Inflammatory macrophage treated with lipopolysaccharide for 1 hour (primary cell): ENCODE data around the gene GLIS1.

ENCODE experiments used
- DNase-seq, 2 donors: peaks; one replicate each; pipeline ENCODE4 v3.0.0-alpha.2; 2020 to 2022

Gene GLIS1

DNA sequence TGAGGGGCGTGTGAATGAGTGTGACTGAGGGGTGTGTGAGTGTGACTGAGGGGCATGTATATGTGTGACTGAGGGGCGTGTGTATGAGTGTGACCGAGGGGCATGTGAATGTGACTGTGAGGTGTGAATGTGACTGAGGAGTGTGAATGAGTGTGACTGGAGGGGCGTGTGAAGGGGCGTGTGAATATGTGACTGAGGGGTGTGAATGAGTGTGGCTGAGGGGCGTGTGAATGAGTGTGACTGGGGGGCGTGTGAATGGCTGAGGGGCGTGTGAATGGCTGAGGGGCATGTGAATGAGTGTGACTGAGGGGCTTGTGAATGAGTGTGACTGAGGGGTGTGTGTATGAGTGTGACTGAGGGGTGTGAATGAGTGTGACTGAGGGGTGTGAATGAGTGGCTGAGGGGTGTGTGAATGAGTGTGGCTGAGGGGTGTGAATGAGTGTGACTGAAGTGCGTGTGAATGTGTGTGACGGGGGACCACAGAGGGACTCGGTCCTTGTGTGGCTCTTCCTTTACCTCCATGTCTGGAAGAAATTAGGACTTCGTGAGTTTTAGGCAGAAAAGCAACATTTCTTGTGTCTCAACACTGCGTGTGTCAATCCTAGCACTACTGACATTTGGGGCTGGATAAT, 105.8 kb downstream of the GLIS1 start:
- DNase-seq: no peak

DNA sequence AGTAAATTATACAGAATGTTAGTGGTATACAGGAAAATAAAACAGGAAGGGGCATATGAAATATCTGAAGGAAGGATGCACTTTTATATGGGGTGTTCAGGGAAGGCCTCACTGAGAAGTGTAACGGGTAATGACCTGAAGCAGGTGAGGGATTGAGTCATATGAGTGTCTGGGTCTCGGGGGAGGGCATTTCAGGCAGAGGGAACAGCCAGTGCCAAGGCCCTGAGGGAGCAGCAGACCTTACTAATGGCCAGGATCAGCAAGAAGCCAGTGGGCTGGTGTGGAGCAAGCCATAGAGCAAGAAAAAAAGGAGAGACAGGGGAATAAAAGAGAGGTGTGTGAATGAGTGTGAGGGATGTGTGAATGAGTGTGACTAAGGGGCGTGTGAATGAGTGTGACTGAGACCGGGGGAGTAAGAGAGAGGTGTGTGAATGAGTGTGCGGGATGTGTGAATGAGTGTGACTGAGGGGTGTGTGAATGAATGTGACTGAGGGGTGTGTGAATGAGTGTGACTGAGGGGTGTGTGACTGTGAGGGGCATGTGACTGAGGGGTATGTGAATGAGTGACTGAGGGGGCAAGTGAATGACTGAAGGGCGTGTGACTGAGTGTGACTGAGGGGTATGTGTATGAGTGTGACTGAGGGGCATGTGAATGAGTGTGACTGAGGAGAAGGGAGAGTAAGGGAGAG, 107.2 kb downstream of the GLIS1 start:
- no peak for DNase-seq

DNA sequence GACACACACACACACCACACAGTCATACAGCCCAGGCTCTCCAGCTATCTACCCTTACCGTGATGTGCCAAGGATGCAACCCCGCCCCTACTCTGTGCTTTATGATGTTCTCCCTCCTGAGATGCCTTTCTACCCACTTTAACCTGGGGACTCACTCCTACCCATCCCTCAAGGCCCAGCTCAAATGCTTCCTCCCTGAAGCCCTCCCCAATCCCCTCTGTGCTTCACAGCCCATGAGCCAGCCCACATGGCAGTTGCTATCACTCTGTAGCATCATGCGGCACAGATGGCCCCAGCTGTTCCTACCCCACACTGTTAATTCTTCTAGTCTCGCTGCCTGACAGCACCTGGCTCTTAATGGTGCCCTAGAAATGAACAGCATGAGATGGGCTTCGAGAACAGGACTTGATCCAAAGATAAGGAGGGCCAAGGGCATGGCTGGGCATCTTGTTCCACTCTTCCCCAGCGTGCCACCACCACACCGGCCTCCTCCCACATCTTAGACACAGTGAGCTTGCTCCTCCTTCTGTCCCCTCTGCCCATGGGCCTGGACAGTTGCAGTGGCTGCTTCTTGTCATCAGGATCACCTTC, 109.8 kb downstream of the GLIS1 start:
- no peak for DNase-seq

DNA sequence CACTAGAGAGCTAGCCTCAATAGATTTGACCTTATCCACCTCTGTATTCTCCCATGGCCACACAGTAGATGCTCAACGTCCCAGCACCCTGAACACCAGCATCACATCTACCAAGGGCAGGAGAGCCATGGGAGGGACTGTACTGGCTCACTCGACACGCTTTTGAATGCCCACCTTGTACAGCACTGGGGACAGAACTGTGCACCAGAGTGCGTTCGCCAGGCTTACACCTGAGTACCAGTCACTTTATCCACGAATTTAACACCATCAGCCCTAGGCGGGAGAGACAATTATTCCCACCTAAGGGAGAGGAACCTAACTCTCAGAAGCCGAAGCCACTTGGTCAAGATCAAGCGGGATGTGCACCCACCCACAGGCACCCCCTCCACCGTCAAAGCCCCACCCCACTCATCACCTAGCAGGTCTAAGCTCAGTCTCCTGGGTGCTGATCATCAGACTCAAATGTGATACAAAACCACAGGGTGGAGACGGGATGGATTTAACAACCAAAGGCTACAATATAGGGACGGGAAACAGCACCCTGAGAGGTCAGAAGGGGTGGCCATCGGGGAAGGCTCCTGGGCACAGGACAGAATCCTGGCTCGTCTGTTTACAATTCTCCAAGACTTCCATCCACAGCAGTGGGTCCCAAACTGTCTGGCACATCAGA, 110.5 kb downstream of the GLIS1 start:
- DNase-seq: no peak

DNA sequence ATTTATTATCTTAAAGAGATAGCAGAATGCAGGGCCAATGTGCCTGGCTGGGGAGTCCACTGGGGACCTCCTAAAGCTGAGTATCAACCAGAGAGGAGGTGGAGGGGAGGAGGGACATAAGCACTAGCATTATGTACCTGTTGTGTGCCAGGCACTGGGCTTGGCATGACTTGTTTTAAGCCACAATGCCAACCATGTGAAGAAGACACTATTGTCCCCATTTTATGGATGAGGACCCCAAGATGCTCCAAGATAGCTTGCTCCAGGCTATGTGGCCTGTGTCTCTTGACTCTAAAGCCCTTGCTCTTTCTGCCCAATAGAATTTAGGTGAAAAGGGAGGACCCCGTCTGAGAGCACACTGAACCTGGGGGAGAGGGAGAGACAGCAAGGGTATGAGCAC, 111.3 kb downstream of the GLIS1 start:
- DNase-seq: no peak

DNA sequence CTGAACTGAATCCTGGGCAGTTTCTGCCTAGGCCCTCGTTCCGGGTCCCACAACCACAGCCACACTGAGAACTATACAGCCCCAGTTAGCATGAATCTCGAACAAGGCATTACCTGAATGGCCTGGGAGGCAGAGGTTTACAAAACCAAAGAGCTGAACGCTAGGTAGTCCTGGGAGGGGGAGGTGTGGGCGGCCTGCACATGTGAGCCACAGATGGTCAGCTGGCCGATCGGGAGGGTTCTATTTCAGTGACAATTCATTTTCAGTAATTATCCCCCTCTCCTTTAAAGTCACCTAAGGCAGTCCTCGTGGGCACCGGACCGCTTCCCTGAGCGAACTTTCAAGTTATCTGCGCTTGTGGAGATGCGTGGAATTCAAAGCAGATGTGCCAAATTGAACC, 111.9 kb downstream of the GLIS1 start:
- DNase-seq: no peak

DNA sequence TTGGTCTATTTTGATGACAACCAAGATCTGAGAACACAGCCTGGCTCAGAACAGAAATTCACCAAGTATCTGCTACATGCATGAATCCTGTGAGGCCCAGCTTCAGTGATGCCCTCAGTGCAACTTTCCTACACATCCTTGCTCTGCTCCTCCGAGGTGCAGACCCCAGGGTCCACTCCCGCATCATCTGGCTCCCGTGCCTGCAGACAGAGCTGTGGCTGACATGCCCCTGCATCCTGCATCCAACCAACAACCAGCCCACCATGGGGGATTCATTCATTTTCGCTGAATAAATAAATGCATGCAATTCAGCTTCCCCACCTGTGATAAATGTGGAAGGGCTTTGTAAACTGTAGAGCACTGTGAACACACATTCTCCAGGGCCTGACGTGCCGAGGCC, 112.3 kb downstream of the GLIS1 start:
- DNase-seq: no peak

DNA sequence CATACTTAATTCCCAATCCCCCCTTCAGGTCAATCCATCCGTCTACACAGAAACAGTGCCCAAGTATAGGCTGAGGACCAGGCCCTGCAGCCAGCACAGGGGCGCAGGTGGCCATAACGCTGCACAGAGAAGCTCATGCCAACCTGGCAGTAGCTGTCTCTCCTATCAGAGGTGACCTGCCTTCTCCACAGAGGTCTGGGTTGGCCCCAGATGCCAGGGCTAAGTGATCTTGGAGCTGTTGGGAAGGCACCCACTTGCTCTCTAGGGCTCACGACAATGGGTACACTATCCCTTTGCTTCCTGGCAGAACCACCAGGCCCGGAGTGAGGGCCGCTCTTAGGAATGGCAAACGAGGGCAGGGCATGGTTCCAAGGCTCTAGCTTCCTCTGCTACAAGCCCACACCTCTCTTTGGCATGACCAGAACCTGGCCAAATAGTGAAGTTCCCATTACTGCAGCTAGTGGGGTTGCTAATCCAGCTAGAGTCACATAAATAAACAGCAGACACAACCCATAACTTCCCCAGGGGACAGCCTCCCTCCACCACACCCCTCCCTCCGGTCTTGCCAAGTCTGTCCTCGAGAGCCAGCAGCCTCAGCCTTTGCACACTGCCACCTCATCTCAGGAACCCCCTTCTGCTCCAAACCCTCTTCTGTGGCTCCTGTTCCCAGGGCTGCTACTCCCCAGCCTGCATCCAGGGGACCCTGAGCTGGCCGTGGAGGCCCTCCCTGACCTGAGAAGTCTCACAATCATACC, 113.0 kb downstream of the GLIS1 start:
- no peak for DNase-seq

DNA sequence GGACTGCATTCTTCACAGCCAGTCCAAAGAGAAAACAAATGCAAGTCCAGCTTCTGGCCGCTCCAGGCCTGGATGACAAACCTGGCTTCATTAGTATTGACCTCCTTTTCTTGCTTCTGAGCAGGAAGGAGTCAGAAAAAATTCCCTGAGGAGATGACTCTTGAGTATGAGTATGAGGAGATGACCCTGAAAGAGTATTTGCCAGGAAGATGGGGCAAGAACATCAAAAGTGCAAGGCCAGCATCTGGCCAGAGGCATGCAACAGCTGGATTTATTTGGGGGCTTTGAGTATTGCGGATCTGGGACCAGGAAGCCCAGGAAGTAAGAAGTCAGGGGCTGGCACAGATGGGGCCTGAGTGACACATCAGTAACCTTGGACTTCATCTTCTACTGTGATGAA, 113.9 kb downstream of the GLIS1 start:
- DNase-seq: no peak

DNA sequence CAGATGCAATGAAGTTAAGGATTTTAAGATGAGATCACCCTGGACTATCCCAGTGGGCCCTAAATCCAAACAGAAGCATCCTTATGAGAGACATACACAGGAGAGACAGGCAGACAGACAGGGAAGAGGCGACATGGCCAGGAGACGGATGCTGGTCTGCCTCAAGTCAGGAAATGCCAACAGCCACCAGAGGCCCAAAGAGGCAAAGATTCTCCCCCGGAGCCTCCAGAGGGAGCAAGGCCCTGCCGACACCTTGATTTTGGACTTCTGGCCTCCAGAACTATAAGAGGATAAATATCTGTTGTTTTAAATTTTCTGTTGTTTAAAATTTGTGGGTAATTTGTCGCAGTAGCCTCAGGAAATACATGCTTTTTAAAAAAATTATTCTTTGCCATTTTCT, 116.4 kb downstream of the GLIS1 start:
- DNase-seq: no peak

DNA sequence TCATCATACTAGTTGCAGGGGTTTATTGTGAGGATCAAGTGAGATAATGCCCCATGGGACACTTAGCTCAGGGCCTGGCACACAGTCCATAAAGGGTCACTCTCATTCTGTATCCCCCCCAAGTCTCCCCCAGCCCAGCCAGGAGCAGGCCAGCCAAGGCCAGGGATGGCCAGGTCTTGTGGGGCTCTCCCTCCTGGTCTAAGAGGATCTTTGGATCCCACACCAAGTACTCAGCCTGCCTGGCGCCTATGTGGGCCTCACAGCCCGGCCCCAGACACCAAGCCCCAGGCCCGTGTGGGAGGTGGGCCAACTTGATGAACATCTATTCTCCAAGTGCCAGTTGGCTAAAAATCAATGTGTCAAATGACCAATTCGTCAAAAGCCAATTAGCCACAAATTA, 117.8 kb downstream of the GLIS1 start:
- DNase-seq: no peak

DNA sequence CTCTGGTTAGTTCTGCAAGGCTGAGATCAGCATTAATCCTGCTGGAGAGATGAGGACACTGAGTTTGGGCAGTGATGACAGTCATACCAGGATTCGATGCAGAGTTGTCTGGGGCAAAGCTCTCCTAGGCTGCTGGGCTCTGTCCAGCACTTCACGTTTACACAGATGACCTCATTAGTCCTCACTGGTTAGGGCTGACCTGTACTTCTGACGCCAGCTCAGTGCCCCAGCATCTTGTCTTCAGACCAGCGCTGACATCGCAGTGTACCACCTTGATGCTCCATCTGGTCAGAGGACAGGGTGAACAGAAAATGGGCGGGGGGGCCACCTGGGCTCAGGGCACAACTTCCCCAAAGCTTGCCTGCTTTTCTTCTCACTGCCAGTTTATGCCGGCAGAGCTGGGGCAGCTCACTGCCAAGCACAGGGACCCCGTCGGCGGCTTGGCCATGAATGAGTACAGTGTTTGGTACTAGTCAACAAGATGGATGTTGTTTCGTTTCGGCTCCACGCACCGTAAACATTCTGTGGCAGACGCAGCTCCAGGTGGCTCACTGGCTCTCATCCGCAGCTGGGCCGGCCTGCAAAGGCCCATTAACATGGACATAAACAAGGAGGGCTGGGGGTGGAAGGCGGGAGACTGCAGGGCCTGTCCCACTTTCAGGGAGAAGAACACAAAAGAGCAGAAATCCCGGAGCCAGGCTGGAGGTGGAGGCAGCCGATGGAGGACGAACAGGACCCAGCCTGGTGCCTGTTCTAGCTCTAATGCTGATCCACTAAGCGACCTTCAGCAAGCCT, 118.7 kb downstream of the GLIS1 start:
- DNase-seq: no peak

DNA sequence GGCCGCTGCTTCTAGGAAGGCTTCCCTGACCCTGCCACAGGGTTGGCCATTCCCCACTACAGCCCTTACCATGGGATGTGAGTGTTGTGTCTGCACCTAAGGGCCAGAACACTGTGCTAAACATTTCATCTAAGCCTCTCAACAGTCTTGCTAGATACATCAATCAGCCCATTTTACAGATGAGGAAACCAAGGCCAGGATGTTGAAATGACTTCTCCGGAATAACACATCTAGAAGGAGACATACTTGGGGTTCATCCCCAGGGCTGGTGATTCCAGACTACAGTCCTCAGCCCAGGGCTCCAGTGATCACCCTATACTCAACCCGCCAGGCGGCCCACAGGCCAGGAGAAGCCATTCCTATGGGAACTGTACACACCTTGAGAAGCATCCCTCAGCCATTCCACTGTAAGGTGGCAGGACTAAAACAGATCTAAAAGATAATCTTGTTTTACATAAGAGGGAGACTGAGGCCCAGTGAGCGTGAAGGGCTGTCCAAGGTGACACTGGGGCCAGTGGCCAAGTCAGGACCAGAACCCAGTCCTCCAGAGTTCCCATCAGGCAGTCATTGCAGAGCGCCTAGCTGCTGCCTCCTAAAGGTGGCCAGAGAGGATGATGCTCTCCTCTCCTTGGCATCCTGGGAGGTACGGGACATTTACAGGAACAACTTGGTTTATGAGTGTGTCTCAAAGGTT, 119.5 kb downstream of the GLIS1 start:
- DNase-seq: no peak

DNA sequence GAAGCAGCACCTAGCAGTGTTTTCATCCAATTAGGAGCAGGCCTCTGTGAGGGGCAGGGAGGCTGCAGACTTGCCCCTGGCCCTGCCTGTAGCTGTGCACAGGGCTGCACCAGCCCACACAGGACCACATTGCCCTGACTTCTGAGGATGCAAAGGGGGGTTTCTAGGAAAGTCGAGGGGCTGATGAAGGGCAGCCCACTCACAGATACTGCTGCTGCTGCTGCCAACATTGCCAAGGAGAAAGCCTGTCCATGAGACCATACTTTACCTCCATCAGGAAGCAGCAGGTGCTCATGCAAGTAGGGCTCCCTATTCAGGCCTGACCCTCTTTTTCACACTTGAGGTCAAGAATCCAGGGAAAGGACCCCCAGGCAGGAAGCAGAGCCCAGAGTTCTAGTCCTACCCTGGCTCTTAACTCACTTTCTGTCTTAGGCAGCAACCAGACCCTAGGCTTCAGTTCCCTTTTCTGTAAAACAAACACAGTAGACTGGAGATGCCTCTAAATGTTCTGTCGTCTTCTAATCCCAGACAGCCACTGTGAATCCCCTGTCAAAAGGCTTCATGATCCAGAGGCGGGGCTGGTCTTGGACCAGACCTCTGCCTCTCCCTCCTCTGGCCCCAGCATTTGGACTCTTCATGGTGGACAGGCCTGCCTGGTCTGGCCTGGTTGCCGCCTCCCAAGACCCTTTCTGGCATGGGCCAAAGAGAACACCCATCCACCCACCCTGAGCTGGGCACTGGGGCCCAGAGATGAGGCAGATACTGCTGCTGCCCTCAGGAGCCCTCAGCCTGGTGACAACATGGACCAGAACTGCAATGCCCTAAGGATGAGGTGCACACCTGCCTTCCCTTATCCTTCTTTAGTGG, 120.2 kb downstream of the GLIS1 start:
- no peak for DNase-seq

DNA sequence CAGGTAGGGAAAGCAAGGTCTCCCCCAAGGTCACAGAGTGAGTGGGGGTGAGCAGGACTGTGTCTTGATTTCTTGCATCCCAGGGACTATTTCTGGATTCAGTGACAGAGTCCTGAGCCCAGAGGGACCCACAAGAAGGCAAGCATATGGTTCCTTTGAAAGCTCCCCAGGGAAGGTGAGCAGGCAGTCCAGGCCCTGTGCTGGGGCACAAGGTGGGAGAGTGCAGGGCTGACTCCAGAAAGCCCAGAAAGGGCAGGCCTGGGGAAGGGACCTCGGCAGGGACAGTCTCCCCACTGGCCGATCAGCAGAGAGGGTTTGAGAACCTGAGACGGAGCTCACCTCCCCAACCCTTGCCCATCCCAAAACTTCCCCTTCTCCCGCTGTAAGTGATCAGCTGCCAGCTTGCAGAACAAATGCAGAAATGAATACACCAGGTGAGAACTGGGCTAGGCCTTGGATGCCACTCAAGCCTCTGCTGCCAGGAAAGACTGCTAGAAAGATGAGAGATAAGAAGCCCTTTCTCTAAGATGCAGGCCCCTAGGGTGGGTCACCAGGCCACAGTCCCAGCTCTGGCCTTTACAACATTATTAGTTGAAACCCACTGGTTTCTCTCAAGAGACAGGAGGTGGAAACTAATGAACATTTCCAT, 121.0 kb downstream of the GLIS1 start:
- DNase-seq: no peak

DNA sequence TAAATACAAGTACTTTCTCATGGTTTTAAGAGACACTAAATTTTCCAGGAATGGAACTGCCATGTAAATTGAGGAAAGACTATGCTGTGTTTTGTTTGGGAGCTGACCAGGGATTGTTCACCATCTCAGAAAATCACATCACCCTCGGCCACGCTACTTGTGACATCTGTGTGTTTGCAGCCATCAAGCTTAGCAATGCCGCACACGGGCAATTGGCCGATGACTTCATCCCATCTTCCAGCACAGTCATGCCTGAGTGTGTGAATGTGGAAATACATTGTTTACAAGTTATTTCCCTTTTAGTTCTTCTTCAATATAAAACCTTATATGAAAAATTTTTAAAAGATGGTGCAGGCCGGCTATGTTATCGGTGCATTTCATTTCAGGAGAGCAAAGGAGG, 121.6 kb downstream of the GLIS1 start:
- no peak for DNase-seq

DNA sequence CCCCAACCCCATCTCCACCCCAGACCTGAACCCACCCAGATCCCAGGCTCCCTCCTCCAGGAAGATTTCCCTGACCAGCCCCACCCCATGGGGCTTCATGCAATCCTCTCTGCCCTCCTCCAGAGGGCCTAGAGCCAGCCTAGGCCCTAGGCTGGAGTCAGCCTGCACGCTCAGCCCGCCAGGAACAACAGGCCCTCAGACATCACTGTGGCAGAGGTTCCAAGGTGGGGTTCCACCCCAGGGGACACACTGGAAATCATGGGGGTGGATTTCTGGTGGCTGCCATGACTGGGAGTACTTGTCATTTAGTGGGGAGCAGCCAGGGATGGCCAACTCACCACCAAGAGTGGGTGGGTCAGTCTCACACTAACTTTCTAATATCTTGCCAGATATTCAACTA, 122.0 kb downstream of the GLIS1 start:
- no peak for DNase-seq

DNA sequence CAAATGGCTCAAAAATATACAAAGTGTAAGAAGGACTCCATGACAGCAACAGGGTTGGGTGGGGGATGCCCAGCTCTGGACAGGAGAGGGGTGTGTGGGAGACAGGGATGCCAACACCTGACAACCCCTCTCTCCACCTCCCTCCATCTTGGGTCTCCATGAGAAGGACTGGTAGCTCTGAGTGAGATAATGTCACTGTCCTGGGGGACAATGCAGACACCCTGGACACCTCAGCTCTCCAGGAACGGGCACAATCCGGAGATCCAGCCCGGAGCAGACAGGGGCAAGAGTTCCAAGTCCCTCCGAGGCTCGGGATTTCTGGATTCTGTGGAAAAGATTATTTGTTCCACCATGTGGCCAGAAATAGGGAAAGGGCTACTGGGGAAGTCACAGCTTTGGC, 122.5 kb downstream of the GLIS1 start:
- DNase-seq: no peak

DNA sequence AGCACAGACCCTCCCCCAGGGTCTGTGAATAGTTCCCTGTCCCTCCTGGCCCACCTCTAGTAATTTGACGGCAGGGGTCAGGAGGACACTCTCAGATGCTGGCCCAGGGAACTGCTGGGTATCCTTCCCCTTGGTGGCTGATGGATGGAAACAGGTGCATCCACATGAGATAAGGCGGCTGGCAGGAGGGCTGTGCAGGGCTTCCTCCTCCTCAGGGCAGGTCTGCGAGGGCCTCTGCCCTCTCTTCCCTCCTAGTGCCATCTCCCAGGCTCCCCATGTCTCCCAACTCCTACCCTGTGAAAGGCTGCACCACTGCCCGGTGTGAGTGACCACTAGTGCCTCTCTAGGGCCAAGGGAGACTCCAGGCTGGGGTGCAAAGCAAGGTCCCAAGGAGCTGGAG, 123.9 kb downstream of the GLIS1 start:
- DNase-seq: no peak
